K562 (cell line): ENCODE results near the gene FAM174C.

ENCODE experiments used
- ATF1 ChIP-seq, 2 experiments: fragments of 450-650 bp in 1 of 2; IDR thresholded peaks; 2 replicates each; pipeline ENCODE4 v1.6.1; 2016; ENCODE audit warnings: missing compliant biosample characterization in 1 of 2, missing genetic modification characterization in 1 of 2
- DNMT1 ChIP-seq: fragments of 450-650 bp; IDR thresholded peaks from 2 replicates; pipeline ENCODE4 v1.6.1; 2016; ENCODE audit warnings: antibody characterized with exemption, mild to moderate bottlenecking
- E2F4 ChIP-seq: sonication (generic); formaldehyde crosslinking; IDR thresholded peaks from 2 replicates; pipeline ENCODE4 v1.8.0; 2022; ENCODE audit warnings: mild to moderate bottlenecking, low read depth, missing genetic modification reagents
- NBN ChIP-seq: fragments of 450-650 bp; IDR thresholded peaks from 2 replicates; pipeline ENCODE4 v1.6.1; 2016; ENCODE audit warnings: low read depth, mild to moderate bottlenecking
- PHF20 ChIP-seq: fragments of 450-650 bp; IDR thresholded peaks from 2 replicates; pipeline ENCODE4 v1.6.1; 2018; ENCODE audit not compliant: partially characterized antibody
- PTBP1 ChIP-seq: fragments of 200-400 bp; formaldehyde crosslinking; IDR thresholded peaks from 2 replicates; pipeline ENCODE4 v1.6.1; 2017; ENCODE audit warnings: low read depth, low read length
- RFX1 ChIP-seq: fragments of 450-650 bp; IDR thresholded peaks from 2 replicates; pipeline ENCODE4 v1.6.1; 2016; ENCODE audit warnings: mild to moderate bottlenecking, moderate library complexity
- RFX5 ChIP-seq: IDR thresholded peaks from 2 replicates; pipeline ENCODE4 v1.6.1; 2011; ENCODE audit warnings: low read depth, mild to moderate bottlenecking, improper control_type of control experiment, low read length
- TCF7L2 ChIP-seq: fragments of 150-350 bp; IDR thresholded peaks from 2 replicates; pipeline ENCODE4 v1.6.1; 2016; ENCODE audit warnings: low read depth, mild to moderate bottlenecking, low read length, moderate library complexity
- ZBTB1 ChIP-seq: sonication (generic); formaldehyde crosslinking; IDR thresholded peaks from 2 replicates; pipeline ENCODE4 v1.8.1; 2023; ENCODE audit warnings: missing genetic modification reagents, low read depth, mild to moderate bottlenecking, borderline replicate concordance
- ZNF431 ChIP-seq: sonication (generic); formaldehyde crosslinking; IDR thresholded peaks from 2 replicates; pipeline ENCODE4 v1.8.0; 2022; ENCODE audit warnings: mild to moderate bottlenecking, missing genetic modification reagents
- TF ChIP-seq, protein P1 (sequence below), 3 experiments: IDR thresholded peaks in 2 of 3; conservative IDR thresholded peaks in 1 of 3; 2 replicates each; pipeline ENCODE4 v1.5.1; 2011 to 2012; ENCODE audit warnings: low read length in 3 of 3, mild to moderate bottlenecking in 3 of 3, control low read depth in 2 of 3, improper control_type of control experiment in 1 of 3, inconsistent platforms in 1 of 3, low read depth in 1 of 3, mixed read lengths in 1 of 3, moderate library complexity in 1 of 3; ENCODE audit not compliant: insufficient read depth in 2 of 3

- TF ChIP-seq RFX1 (no peak), TCF7L2 (no peak), RFX5 (no peak), ZNF431 (CRISPR knock-in tag) (no peak), ATF1 (CRISPR knock-in tag; IDR thresholded peaks at IDR 0.05) (no peak), ATF1 (tag; IDR thresholded peaks at IDR 0.05) (no peak), PHF20 (no peak), PTBP1 (no peak), NBN (no peak), E2F4 (CRISPR knock-in tag) (no peak), DNMT1 (no peak), ZBTB1 (no peak)
- TF ChIP-seq, protein P1, sequence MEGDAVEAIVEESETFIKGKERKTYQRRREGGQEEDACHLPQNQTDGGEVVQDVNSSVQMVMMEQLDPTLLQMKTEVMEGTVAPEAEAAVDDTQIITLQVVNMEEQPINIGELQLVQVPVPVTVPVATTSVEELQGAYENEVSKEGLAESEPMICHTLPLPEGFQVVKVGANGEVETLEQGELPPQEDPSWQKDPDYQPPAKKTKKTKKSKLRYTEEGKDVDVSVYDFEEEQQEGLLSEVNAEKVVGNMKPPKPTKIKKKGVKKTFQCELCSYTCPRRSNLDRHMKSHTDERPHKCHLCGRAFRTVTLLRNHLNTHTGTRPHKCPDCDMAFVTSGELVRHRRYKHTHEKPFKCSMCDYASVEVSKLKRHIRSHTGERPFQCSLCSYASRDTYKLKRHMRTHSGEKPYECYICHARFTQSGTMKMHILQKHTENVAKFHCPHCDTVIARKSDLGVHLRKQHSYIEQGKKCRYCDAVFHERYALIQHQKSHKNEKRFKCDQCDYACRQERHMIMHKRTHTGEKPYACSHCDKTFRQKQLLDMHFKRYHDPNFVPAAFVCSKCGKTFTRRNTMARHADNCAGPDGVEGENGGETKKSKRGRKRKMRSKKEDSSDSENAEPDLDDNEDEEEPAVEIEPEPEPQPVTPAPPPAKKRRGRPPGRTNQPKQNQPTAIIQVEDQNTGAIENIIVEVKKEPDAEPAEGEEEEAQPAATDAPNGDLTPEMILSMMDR (IDR thresholded peaks at IDR 0.05 in 2 of 3, conservative IDR thresholded peaks at IDR 0.05 in 1 of 3; ENCODE audit: insufficient read depth in 2 of 3, low read depth in 1 of 3, low read length in 3 of 3) = no peak
Observed at GRCh38 chr19:1277061-1277460, 1.7 kb downstream of the FAM174C start.
